ENCODE results near the gene KCNAB2.

KCNAB2 gene

DNA sequence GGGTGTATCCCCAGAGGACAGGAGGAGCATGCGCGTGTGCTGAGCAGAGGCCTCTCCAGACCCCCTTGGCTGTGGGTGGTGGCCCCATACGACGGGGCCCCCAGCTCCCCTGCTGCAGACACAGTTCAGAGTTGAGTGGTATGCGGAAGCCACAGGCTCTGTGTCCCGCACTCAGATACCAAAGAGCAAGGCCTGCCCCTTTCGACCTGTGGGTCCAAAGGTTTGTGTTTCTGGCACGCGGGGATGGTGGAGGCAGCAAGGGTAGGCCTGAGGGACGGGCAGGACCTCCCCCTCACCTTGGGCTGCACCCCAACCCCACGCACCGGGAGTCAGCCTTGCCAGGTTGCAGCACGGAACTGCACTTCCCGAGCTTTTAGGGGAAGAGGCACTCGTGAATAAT is at the start of gene KCNAB2:
Gene KCNAB2, plus strand, starts transcription at position 328 of the 400 bp plus-strand sequence. CDS start 5,649 bp downstream, outside the sequence.
- DNase-seq: no peak

DNA sequence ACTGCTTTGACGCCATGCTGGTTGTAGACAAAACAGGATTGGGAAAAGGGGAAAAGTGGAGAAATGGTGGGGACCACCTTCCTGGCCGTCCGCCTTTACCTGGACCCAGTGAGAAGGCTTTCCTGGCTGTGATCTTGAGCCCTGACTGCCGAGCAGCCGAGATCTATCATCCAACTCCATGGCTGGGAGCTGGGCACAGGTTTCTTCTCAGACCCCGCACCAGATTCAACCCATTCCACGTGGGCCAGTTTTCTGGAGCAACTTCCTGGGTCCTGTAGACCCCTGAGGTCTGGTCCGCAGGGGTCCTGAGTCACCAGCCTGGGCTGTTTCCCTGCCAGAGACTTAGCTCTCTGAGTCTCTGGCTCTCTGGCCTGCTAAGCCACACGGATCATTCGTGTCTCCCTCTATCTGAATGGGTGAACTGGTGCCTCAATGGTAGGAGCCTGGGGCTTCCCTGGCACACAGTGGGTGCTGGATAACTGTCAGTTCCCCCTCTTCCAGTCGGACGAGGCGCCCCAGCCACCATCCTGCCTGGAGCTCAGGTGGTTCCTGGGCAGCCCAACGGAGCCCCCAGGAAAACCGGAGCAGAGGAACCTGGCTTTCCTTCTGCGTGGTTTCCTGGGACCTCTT is 48.9 kb upstream of the KCNAB2 start:
- DNase-seq: no peak

DNA sequence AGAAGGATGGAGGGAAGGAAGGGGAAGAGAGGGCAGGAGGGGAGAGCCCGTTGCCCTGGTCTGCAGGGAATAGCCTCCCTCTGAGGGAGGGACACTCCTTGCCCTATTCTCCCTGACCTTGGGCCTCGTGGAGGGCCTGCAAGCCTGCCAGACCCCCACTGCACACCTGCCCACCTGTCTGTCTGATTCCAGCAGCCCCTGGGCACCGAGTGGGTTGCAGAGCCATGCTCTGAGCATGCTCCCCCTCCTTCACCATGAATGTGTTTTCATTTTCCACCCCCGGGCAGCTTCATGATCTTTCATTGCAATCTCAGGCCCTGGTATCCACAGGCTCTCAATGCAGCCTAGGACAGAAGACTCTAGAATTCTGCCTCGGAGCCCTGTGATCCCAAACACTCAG is 48.4 kb upstream of the KCNAB2 start:
- DNase-seq: no peak

DNA sequence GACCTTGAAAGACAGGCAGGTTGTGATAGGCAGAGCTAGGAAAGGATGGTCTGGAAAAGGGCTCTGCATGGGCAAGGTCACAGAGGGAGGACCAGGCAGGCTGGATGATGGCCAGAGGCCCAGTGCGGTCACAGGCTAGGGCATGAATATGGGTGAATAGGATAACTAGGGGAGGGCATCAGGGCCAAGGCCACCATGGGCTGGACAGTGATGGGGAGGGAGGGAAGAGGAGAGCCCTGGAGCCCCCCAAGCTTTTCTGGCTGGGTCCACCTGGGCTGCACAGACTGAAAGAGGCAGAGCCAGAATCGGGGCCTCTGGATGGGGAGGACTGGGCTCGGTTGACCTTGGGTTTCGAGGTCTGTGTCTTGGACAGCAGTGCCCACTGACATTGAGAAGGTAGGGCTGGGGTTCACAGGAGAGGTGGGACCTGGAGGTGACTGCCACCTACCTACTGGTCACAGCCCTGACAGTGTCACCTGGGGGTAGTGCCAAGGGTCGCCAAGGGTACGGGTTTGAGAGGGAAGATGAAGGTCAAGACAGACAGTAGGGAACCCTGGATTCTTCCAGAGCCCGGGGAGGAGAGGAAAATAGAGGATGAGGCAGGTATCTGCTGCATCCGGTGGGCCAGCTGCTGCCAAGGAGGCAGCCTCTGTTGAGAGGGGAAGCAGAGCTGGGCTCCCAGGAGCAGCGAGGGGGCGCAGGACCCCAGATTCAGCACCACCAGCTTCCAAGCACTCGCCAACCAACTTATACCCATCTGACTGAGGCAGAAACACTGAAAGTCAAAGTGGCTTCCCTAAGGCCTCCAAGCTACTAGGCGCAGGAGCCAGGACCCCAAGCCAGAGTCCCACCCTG is 47.4 kb upstream of the KCNAB2 start:
- no peak for DNase-seq

DNA sequence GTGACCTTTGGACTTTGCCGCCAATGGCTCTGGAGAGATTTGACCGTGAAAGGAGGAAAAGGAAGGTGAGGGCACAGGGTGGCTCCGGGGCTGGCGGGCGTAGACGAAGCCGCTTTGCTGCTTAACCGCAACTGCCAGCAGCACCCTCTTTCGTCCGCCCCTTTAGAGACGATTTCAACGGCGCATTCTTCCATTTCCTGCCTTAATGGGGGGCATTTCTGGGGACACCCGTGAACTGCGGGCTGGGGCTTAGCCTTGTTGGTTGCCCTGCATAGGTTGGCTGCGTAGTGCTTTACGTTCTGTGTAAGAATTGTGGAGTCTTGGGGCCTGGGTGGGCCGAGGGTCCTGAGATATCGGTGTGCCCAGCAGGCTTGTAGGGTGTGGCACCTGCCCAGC is 46.8 kb upstream of the KCNAB2 start:
- no peak for DNase-seq

DNA sequence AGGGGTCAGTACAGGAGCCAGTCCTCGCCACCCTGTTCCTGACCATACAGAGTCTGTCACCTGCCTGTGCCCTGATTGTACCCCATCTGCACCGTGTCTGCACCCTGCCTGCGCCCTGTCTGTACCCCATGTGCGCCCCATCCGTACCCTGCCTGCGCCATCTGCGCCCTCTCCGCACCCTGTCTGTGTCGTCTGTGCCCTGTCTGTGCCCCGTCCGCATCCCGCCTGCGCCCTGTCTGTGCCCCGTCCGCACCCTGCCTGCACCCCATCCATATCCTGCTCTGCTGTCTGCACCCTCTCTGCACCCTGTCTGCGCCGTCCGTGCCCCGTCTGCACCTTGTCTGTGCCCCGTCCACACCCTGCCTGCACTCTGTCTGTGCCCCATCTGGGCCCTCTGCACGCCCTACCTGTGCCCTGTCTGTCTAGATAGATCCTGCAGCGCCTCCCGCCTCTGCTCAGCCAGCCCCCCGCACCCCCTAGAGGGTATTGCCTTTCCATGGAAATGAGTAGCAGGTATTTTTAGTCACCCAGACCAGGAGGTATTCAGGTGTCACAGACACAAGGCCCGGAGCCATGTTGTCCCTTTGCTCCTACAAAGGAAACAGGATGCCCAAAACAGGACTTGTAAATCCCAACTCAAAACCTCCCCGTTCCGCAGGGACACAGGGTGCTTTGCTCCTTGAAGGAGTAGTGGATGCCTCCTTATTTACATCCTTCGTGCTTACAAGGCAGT is 45.8 kb upstream of the KCNAB2 start:
- DNase-seq: no peak

DNA sequence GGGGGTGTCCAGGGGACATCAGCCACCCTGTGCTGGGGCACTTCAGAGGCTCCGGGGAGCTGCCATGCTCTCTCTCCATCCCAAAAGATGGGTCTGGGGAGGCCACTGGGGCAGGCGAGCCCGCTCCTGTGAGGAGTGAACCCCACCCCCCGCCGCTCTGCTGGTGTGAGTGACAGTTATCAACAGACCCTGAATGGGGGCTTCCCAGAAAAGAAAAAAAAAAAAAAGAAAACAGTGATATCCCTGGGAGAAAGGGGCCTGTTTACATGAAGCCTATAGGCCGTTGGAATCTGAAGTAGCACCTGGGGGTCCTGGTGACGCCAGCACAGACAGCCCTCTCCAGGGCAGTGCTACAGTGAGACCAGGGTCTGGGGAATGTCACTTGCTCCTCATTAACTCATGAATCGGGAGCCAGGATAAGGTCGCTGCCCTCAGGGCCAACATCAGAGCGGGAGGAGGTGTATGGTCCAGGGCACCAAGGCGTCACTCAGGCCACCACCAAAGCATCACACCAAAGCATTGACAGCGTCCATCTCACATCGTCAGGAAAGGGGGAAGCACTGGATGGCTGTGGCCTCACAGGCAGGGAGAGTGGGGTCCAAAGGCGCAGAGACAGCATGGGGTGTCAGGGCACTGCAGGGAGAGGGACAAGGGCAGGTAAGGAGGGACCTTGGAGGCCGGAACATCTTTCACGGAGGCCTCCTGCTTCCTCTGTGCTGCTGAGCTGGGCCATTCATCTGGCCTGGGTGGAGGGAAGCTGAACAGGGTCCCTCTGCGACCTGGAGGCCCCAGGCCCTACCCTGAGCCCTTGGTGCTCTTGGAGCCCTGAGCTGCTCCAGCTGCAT is 45.0 kb upstream of the KCNAB2 start:
- no peak for DNase-seq

DNA sequence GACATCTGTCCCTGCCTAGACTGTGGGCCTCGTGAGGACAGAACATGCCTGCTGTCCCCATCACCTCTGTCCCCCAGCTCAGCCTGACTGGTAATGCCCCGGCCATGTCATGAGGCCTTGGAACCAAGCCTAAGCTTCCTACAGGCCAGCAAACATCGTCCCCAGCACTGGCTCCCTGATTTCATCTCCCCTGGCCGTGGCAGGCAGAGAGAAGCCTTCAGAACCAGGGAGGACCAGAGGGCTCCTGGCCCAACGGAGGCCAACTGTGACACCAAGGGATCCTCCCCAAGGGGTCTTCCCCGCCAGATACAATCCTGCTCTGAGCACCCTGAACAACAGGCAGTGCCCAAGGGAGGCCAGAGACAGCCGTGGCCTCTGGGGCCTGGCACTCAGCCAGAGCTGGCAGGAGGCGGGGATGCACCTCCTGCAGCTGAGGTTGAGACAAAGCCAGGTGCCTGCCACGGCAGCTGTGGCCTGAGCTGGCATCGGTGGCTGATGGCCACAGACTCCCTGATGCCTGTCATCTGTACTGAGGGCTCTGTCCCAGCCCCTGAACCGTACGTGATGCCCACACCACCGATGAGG is 43.6 kb upstream of the KCNAB2 start:
- peak in 1 of 14 donors; percentile 7 for DNase-seq

DNA sequence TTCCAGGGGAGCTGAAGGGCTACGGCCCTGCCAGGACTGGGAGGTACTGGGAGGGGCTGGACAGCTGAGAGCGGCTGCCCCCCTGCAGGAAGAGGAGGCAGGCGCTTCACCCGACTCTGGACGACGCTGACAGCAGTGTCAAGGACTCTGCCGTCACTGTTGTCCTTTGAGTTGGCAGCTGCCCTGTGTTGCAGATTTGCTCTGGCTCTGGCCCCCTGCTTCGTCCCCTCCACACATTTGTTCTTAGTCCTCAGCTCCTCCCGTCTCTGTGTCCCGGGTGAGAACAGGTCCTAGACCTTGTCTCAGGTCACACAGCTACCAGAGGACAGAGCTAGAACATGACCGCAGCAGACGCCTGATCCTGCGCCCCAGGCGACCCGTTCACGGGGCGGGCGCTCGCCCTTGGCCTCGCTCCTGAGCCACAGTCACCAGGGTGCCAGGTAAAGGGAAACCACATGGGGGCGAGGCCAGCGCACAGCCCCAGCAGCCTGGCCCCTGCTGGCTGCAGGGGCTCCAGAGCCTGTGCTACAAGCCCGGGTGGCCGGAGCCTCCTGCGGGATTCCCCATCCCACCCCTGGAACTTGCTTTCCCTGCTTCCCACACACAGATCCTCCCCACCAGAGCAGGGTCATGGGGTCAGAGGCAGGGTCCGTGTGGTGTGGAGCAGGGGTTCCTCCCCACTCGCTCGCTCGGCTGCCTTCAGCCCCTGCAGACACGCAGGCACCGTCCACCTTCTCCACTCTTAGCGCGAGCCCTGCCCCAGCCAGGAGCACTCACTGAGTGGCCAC is 42.8 kb upstream of the KCNAB2 start:
- no peak for DNase-seq

DNA sequence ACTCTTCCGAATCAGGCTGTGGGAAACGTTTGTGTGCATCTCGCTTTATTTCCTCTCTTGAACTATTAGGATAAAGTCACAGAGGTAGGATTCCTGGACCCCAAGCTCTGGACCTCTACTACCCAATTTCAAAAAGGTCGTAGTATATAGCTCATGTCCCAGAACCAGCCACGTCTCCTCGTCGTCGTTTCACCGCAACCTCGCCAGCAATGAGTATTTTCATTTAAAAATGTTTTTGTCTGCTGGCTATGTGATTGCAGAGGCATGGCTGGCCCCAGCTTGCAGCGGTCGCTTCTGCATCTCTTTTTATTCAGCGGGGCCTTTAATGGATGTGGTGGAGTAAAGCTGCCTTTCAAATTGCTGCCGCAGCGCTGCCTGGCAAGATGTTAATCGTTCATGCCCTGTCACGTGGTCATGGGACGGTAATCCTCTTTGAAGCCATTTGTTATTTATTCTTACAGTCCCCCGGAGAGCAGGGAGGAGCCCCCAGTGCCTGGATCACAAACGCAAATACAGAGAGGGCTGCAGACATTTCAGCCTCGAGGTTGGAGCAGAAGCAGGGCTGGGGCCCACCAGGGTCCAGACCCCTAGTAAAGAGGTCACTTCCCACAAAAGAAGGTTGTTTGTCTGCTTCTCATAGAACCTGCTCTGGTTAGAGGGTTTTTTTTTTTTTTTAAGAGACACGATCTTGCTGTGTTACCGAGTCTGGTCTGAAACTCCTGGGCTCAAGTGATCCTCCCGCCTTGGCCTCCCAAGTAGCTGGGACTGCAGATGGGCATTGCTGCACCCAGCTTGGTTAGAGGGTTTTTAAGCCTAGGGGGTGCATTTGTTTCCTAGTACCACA is 41.9 kb upstream of the KCNAB2 start:
- DNase-seq: no peak

DNA sequence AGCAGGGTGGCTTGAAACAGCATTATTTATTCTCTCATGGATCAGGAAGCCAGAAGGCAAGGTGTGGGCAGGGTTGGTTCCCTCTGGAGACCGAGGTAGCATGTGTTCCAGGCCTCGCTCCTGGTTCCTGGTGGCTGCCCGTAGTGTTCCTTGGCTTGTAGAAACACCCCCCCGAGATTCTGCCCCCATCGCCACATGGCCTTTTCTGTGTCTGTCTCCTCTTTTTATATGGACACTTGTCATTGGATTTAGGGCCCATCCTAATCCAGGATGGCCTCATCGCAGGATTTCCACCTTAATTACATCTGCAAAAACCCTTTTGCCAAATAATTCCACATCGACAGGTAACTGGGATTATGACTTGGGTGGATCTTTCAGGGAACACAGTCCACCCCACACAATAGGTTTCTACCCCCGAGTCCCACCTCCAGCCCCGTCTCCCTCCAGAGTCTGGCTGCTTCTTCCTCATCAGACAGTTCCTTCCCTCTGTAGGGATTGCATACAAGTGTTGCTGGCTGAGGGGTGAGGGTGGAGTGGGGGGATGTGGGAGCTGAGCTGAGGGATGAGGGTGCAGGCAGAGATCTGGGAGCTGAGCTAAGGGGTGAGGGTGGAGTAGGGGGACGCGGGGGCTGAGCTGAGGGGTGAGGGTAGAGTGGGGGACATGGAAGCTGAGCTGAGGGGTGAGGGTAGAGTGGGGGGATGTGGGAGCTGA is 41.1 kb upstream of the KCNAB2 start:
- no peak for DNase-seq

DNA sequence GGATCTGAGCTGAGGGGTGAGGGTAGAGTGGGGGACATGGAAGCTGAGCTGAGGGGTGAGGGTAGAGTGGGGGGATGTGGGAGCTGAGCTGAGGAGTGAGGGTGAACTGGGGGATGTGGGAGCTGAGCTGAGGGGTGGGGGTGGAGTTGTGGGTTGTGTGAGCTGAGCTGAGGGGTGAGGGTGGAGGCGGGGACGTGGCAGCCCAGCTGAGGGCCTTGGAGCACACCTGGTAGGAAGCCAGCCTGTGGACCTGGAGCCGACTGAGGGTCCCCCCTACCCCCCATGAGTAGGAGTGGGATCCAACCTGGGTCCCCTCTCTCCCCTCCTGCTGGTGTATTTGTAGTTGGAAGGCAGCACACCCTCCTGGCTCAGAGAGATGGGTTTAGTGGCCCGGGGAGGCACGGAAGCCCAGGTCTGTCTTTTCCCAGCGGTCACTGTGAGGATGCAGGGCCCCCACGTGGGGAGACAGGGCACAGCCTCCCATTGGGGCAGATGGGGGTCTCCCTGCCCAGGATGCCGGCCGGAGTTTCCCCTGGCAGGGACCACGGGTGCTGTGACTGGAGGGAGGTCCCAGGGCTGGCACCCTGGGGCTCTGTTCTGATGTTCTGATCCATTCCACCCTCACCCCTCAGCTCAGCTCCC is 40.3 kb upstream of the KCNAB2 start:
- no peak for DNase-seq

DNA sequence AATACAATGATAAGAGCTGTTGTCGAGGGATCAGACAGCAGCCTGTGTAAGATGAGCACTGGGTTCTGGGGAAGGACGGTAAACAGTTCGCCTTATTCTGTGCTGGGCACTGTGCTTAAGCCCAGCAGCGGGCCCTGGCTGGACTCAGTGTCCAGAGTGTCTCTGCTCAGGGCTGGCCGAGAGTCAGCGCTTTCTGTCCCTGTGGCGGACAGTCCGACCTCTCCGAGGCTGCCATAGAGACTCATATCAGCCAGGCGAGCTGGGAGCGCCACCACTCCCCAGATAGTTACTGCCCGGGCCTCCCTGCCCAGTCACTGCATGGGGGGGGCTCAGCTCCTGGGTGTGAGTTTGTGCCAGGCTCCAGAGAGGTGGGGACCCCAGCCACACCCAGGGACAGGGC is 38.8 kb upstream of the KCNAB2 start:
- DNase-seq: no peak

DNA sequence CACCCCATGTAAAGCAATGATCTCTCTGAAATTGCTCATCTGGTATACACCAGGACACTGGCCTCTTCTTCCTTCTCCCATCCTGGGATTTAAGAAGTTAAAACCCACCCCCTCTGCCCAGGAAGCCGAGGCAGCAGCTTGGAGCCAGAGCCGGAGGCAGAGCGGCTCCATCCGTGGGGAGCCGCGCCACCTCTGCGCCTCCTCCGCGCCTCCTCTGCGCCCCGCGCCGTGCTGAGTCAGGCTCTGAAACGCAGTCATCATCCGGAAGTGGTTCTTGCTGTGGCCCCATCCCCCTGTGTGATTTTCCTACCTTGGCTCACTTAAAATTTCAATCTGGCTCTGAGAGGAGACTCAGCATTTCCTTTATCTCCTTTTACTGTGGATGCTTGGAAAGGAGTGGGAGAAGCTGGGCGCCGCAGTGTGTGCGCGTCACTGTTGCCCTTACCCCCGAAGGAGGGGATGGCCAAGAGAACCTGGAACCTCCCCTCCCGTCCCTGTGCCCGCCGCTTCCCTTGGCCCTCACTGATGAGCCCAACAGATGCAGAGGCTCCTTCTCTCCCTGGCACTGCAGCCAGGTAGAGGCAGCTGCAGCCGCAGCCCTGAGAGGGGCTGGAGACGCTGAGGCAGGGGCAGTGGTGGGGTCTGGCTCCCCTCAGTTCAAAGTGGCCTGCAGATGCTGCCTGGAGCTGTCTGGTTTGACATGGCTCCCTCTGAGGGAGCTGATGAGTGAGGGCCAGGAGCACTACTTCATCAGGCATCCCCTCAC is 38.2 kb upstream of the KCNAB2 start:
- DNase-seq: no peak

DNA sequence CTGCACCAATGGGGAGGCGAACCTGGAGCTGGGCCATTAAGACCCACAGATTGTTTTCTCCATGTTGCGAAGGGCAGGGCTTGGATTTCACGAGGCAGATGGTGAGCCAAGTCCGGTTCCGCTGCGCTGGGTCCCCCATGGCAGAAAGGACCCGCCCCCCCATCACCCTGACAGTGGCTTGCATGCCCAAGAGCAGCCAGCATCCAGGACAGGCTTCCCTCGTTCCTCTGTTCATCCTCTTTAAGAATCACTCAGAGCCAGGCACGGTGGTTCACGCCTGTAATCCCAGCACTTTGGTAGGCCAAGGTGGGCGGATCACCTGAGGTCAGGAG is 37.6 kb upstream of the KCNAB2 start:
- DNase-seq: no peak

DNA sequence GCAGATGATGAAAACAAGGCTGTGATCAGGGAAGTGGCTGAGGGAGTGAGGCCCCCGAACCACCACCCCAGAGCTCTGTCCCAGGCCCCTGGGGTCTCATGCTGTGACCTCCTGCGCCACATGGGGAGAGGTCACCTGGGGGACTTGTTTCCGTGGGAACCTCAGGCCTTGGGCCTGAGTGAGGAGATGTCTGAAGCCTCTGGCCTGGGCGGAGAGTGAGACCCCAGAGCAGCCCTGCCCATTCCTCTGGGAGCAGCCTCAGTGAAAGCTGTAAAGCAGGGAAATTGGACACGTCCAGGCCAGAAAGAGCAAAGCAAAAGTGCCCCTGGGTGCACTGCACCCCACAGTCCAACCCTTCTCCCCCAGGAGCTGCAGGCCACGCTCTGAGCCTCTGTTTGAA is 37.0 kb upstream of the KCNAB2 start:
- DNase-seq: no peak

DNA sequence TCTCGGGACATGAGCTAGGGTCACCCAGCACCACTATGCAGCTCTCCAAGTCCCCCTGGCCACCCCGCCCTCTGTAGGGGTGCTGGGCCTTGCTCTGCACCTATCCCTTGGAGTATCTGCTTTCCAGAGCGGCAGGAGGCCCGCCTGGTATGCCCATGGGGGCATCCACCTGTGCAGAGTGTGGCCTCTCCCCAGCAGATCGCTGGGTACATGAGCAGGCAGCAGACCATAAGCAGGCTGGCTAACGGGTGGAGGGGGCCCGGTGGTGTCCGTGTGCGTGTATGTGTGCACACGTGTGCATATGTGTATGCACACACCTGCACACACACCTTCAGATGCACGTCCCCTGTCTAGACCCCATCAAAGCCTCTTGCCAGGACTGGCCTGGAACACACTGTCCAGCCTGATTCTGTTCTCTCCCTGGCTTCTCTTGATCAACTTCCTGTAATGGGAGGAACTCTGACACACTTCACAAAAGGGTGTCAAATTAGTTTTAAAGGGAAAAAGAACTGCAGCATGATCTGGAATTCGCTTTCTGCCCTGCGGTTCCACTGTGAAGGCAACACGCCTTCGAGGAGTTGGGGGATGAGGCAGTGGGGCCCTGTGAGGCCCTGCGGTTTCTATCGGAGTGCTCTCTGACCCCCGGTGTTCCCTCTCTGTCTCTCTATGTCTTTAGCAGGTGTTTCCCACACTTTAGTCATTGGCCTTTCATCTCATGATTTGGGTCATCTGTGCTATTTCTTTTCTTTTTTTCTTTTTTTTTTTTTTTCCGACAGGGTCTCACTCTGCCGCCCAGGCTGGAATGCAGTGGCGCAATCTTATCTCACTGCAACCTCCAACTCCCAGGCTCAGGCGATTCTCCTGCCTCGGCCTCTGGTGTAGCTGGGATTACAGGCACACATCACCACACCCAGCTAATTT is 36.3 kb upstream of the KCNAB2 start:
- no peak for DNase-seq
